HEK293T (cell line): ENCODE measurements around the gene PRSS1.

Source experiments
- CTBP1 ChIP-seq: fragments of 450-650 bp; IDR thresholded peaks from 2 replicates; pipeline ENCODE4 v1.6.1; 2016; ENCODE audit warnings: borderline replicate concordance
- ELF4 ChIP-seq: fragments of 450-650 bp; IDR thresholded peaks from 2 replicates; pipeline ENCODE4 v1.6.1; 2017; ENCODE audit warnings: antibody characterized with exemption
- FOXA1 ChIP-seq: fragments of 450-650 bp; IDR thresholded peaks from 2 replicates; pipeline ENCODE4 v1.6.1; 2016; ENCODE audit warnings: mild to moderate bottlenecking
- FOXM1 ChIP-seq: fragments of 450-650 bp; IDR thresholded peaks from 2 replicates; pipeline ENCODE4 v1.6.1; 2017; ENCODE audit warnings: mild to moderate bottlenecking, borderline replicate concordance
- HDGF ChIP-seq: fragments of 450-650 bp; IDR thresholded peaks from 2 replicates; pipeline ENCODE4 v1.6.1; 2017; ENCODE audit warnings: antibody characterized with exemption, borderline replicate concordance
- L3MBTL2 ChIP-seq: fragments of 450-650 bp; conservative IDR thresholded peaks from 2 replicates; pipeline ENCODE4 v1.6.1; 2016; ENCODE audit warnings: mild to moderate bottlenecking
- NFRKB ChIP-seq: fragments of 450-650 bp; IDR thresholded peaks from 2 replicates; pipeline ENCODE4 v1.6.1; 2016; ENCODE audit warnings: mild to moderate bottlenecking, moderate library complexity
- PKNOX1 ChIP-seq: fragments of 450-650 bp; IDR thresholded peaks from 2 replicates; pipeline ENCODE4 v1.6.1; 2016
- SP1 ChIP-seq: fragments of 450-650 bp; IDR thresholded peaks from 2 replicates; pipeline ENCODE4 v1.6.1; 2017
- SUZ12 ChIP-seq: fragments of 450-650 bp; IDR thresholded peaks from 2 replicates; pipeline ENCODE4 v1.6.1; 2016; ENCODE audit warnings: mild to moderate bottlenecking
- TARDBP ChIP-seq: fragments of 450-650 bp; IDR thresholded peaks from 2 replicates; pipeline ENCODE4 v1.6.1; 2016

- no peak for TF ChIP-seq HDGF
- no peak for TF ChIP-seq CTBP1
- no peak for TF ChIP-seq SP1
- no peak for TF ChIP-seq L3MBTL2
- no peak for TF ChIP-seq SUZ12
- TF ChIP-seq NFRKB = no peak
- no peak for TF ChIP-seq FOXM1
- TF ChIP-seq FOXA1 = no peak
- no peak for TF ChIP-seq ELF4
- TF ChIP-seq TARDBP = no peak
- no peak for TF ChIP-seq PKNOX1
Measured at GRCh38 chr7:142796501-142797390, 47.5 kb downstream of the PRSS1 start.
